Ishikawa (cell line): ENCODE results near the gene WDR75.

Experiments
- CEBPB ChIP-seq: IDR thresholded peaks from 2 replicates; pipeline ENCODE4 v1.6.1; 2012
- CREB1 ChIP-seq: IDR thresholded peaks from 2 replicates; pipeline ENCODE4 v1.6.1; 2012; ENCODE audit warnings: low read depth
- EGR1 ChIP-seq: IDR thresholded peaks from 2 replicates; pipeline ENCODE4 v1.6.1; 2012
- EP300 ChIP-seq: IDR thresholded peaks from 2 replicates; pipeline ENCODE4 v1.6.1; 2012; ENCODE audit warnings: borderline replicate concordance
- FOXM1 ChIP-seq: IDR thresholded peaks from 2 replicates; pipeline ENCODE4 v1.6.1; 2012; ENCODE audit warnings: low read depth, borderline replicate concordance
- NFIC ChIP-seq: IDR thresholded peaks from 2 replicates; pipeline ENCODE4 v1.6.1; 2012
- RAD21 ChIP-seq: IDR thresholded peaks from 2 replicates; pipeline ENCODE4 v1.6.1; 2012; ENCODE audit warnings: low read depth
- TAF1 ChIP-seq: IDR thresholded peaks from 2 replicates; pipeline ENCODE4 v1.6.1; 2012; ENCODE audit warnings: low read depth, mild to moderate bottlenecking
- TCF12 ChIP-seq: IDR thresholded peaks from 2 replicates; pipeline ENCODE4 v1.6.1; 2012; ENCODE audit warnings: low read depth
- TEAD4 ChIP-seq: IDR thresholded peaks from 2 replicates; pipeline ENCODE4 v1.6.1; 2012
- YY1 ChIP-seq: IDR thresholded peaks from 2 replicates; pipeline ENCODE4 v1.6.1; 2012; ENCODE audit warnings: low read depth
- ZBTB7A ChIP-seq: IDR thresholded peaks from 2 replicates; pipeline ENCODE4 v1.6.1; 2012; ENCODE audit warnings: low read depth
- TF ChIP-seq, protein P1 (sequence below): IDR thresholded peaks from 2 replicates; pipeline ENCODE4 v1.6.1; 2012
- TF ChIP-seq, protein P2 (sequence below): IDR thresholded peaks from 2 replicates; pipeline ENCODE4 v1.6.1; 2012
- TF ChIP-seq, protein P3 (sequence below): IDR thresholded peaks from 2 replicates; pipeline ENCODE4 v1.6.1; 2012; ENCODE audit warnings: low read depth, mild to moderate bottlenecking

The WDR75 gene

DNA sequence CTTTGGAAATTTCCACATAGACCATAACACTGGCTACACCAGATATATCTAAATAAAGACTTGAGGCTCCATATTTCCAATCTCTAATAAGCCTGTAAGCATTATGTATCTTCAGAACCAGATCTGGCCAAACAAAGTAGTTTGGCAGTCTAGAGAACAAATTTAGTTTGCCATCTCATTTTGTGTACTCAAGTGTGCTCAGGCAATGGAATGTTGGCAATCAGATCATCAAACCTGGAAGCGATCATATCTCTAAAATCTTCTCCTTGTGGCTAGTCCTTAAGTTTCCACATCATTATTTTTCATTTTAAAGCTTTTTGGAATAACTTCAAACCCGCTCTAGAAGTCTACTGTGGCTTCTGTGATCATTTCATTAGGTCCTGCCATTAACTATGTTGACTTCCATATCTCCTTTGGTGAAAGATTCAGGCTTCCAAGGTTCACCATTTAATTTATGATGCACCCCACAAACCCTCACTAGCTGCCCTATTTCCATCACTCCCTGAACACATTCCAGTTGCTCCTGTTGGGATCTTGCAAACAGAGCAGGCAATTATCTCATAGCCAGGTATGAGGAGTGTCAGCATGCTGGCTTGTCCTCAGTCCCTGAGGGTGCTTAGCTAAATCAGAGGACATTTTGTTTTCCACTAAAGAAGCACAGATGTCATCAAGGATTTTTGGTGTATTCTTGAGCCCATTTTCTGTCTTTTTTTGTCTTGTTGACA lies 46.2 kb downstream of the WDR75 start:
- TF ChIP-seq YY1 (no peak), CEBPB (no peak), ZBTB7A (no peak), TEAD4 (no peak), TAF1 (no peak), TCF12 (no peak), RAD21 (no peak), EP300 (no peak), NFIC (no peak), CREB1 (no peak), EGR1 (no peak), FOXM1 (no peak)
- TF ChIP-seq, protein P1, sequence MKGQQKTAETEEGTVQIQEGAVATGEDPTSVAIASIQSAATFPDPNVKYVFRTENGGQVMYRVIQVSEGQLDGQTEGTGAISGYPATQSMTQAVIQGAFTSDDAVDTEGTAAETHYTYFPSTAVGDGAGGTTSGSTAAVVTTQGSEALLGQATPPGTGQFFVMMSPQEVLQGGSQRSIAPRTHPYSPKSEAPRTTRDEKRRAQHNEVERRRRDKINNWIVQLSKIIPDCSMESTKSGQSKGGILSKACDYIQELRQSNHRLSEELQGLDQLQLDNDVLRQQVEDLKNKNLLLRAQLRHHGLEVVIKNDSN: no peak
- TF ChIP-seq, protein P2, sequence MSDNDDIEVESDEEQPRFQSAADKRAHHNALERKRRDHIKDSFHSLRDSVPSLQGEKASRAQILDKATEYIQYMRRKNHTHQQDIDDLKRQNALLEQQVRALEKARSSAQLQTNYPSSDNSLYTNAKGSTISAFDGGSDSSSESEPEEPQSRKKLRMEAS: no peak
- TF ChIP-seq, protein P3, sequence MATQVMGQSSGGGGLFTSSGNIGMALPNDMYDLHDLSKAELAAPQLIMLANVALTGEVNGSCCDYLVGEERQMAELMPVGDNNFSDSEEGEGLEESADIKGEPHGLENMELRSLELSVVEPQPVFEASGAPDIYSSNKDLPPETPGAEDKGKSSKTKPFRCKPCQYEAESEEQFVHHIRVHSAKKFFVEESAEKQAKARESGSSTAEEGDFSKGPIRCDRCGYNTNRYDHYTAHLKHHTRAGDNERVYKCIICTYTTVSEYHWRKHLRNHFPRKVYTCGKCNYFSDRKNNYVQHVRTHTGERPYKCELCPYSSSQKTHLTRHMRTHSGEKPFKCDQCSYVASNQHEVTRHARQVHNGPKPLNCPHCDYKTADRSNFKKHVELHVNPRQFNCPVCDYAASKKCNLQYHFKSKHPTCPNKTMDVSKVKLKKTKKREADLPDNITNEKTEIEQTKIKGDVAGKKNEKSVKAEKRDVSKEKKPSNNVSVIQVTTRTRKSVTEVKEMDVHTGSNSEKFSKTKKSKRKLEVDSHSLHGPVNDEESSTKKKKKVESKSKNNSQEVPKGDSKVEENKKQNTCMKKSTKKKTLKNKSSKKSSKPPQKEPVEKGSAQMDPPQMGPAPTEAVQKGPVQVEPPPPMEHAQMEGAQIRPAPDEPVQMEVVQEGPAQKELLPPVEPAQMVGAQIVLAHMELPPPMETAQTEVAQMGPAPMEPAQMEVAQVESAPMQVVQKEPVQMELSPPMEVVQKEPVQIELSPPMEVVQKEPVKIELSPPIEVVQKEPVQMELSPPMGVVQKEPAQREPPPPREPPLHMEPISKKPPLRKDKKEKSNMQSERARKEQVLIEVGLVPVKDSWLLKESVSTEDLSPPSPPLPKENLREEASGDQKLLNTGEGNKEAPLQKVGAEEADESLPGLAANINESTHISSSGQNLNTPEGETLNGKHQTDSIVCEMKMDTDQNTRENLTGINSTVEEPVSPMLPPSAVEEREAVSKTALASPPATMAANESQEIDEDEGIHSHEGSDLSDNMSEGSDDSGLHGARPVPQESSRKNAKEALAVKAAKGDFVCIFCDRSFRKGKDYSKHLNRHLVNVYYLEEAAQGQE: no peak

DNA sequence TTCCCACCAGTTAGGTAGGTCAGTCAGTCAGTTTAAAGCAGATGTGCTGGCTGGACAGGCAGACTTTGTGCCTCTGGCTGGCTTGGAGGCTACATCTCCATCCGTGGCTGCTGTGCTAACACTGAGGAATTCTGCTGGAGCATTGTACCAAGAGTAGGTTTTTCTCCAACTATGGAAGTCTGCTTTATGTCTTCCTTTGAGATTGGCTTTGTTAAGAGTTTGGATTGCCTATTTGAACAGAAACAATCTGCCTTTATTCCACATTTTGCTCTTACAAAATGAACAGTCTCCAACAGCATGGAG lies 46.7 kb downstream of the WDR75 start:
- TF ChIP-seq ZBTB7A (no peak), FOXM1 (no peak), EP300 (no peak), TAF1 (no peak), CEBPB (no peak), TEAD4 (no peak), YY1 (no peak), TCF12 (no peak), EGR1 (no peak), RAD21 (no peak), NFIC (no peak)
- TF ChIP-seq, protein P2: no peak
- TF ChIP-seq, protein P3: no peak
- TF ChIP-seq, protein P1: no peak

DNA sequence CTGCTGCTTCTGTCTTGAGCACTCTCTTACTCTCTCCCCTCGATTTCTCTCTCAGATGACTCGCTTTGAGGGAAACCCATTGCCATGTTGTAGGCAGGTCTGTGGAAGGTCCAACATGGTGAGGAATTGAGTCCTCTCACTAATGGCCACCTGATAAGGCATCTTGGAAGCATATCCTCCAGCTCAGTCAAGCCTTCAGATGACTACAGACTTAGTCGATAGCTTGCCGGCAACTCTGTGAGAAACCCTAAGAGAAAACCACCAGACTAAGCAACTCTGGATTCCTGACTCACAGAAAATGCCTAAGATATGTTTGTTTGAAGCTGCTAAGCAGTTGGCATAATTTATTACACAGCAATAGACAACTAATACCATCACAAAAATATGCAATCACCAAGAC lies 51.2 kb downstream of the WDR75 start:
- TF ChIP-seq YY1: no peak
- no peak for TF ChIP-seq CREB1
- TF ChIP-seq, protein P2: no peak
- no peak for TF ChIP-seq TCF12
- TF ChIP-seq, protein P1: no peak
- no peak for TF ChIP-seq RAD21
- no peak for TF ChIP-seq TAF1

DNA sequence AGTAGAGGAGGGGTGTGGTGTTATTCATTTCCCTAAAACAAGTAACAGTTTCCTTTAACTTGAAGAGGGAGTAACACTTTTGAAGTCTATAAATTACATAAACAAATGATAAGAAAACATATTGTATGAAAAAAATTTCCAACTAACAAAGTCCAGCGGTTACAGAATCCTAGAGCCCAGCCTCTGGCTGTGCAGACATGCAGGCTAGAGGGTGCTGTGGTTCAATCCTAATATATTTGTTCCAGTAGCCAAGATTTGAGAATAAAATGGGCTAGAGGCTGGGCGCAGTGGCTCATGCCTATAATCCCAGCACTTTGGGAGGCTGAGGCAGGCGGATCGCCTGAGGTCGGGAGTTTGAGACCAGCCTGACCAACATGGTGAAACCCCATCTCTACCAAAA lies 56.9 kb downstream of the WDR75 start:
- peak; percentile 28 for TF ChIP-seq RAD21
- TF ChIP-seq TCF12: no peak
- TF ChIP-seq, protein P1: no peak
- no peak for TF ChIP-seq ZBTB7A

DNA sequence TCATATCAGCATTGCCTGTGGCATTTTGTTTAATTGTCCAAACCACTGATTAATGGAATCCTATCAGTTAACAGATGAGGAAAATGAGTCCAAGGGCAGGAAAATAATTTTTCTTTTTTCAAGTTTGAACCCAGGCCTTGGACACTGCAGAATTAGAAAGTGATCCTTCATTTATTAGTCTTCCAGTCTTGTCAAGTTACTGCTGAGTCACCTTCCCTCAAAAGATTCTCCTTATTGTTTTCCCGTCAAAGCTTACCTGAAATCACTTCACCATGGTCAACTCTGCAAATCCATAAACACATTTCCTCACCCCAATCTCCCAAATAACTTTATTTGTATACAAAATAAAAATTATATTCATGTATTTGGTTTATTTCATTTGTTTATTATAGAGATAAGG lies 57.9 kb downstream of the WDR75 start:
- TF ChIP-seq CEBPB (no peak), EP300 (no peak), RAD21 (no peak), CREB1 (no peak), TCF12 (no peak), TAF1 (no peak), ZBTB7A (no peak), EGR1 (no peak), TEAD4 (no peak)
- TF ChIP-seq, protein P1: no peak
- TF ChIP-seq, protein P3: no peak
